Progenitor cell of endocrine pancreas (in vitro differentiated cells): ENCODE data around the gene TFF2. TPM values are rescaled to one million over a fixed set of nuclear protein-coding genes. Genes with fewer than 3 reads are reported as not detected.

Source experiments
- DNase-seq: peaks from one replicate; pipeline ENCODE4 v3.0.0; 2021; ENCODE audit warnings: low spot score; ENCODE audit not compliant: unreplicated experiment
- H3K27ac Mint-ChIP-seq: 2 replicates; pipeline ENCODE4 v1.8.0; 2021; ENCODE audit warnings: mild to moderate bottlenecking, moderate library complexity, mixed read lengths
- H3K27me3 Mint-ChIP-seq: 2 replicates; pipeline ENCODE4 v1.8.0; 2021; ENCODE audit warnings: mixed read lengths
- H3K36me3 Mint-ChIP-seq: 2 replicates; pipeline ENCODE4 v1.8.0; 2022; ENCODE audit warnings: mixed read lengths; ENCODE audit not compliant: insufficient read depth
- H3K4me1 Mint-ChIP-seq: 2 replicates; pipeline ENCODE4 v1.8.0; 2021; ENCODE audit warnings: low read depth, mixed read lengths
- H3K4me3 Mint-ChIP-seq: 2 replicates; pipeline ENCODE4 v1.8.0; 2021; ENCODE audit warnings: low read depth, mild to moderate bottlenecking, moderate library complexity, mixed read lengths
- H3K9me3 Mint-ChIP-seq: 2 replicates; pipeline ENCODE4 v1.8.0; 2021; ENCODE audit warnings: low read depth, mixed read lengths
- CTCF ChIP-seq: fragments of 200-600 bp; sonication (generic); IDR thresholded peaks from one replicate; pipeline ENCODE4 v1.5.0; 2021; ENCODE audit warnings: antibody characterized with exemption, mild to moderate bottlenecking; ENCODE audit not compliant: unreplicated experiment
- total RNA-seq: library from RNA; stranded (reverse); gene quantifications from 2 replicates; pipeline ENCODE4 v1.2.1, GENCODE V29; 2021

Gene TFF2
- total RNA-seq, 1 donor from 2014 or later, result not detected

GRCh38 chr21:42337830-42338728, 12.7 kb downstream of the TFF2 start:
- Mint-ChIP-seq H3K9me3 (no peaks in the 10 kb centered on the region), H3K27ac (peak overlapping the region; percentile 52), H3K36me3 (no peaks in the 10 kb centered on the region), H3K4me1 (peaks cover 10% of the 10 kb centered on the region), H3K4me3 (no peak overlapping the region), H3K27me3 (no peaks in the 10 kb centered on the region)
- peak; percentile 63 for DNase-seq
- TF ChIP-seq CTCF, result peak; percentile 73

GRCh38 chr21:42337276-42337675, 13.5 kb downstream of the TFF2 start:
- Mint-ChIP-seq H3K4me3 (no peak overlapping the region), H3K27me3 (no peaks in the 10 kb centered on the region), H3K9me3 (no peaks in the 10 kb centered on the region), H3K36me3 (no peaks in the 10 kb centered on the region), H3K4me1 (peaks cover 10% of the 10 kb centered on the region), H3K27ac (no peak overlapping the region)
- TF ChIP-seq CTCF, result no peak
- DNase-seq, result no peak

- Mint-ChIP-seq H3K4me1 (peaks cover 13% of the 10 kb centered on the region), H3K9me3 (peaks cover 8% of the 10 kb centered on the region), H3K4me3 (no peak overlapping the region), H3K36me3 (no peaks in the 10 kb centered on the region), H3K27me3 (no peaks in the 10 kb centered on the region), H3K27ac (no peak overlapping the region)
- no peak for DNase-seq
- no peak for TF ChIP-seq CTCF
Measured at GRCh38 chr21:42336054-42336453, 14.7 kb downstream of the TFF2 start.

GRCh38 chr21:42332557-42333317, 18.1 kb downstream of the TFF2 start:
- no peaks in the 10 kb centered on the region for H3K27me3 Mint-ChIP-seq
- peaks cover 1% of the 10 kb centered on the region for H3K36me3 Mint-ChIP-seq
- H3K27ac Mint-ChIP-seq, result no peak overlapping the region
- no peak overlapping the region for H3K4me3 Mint-ChIP-seq
- no peak for TF ChIP-seq CTCF
- H3K9me3 Mint-ChIP-seq, result peaks cover 17% of the 10 kb centered on the region
- peaks cover 10% of the 10 kb centered on the region for H3K4me1 Mint-ChIP-seq
- DNase-seq, result no peak

- no peak for TF ChIP-seq CTCF
- Mint-ChIP-seq H3K27me3 (no peaks in the 10 kb centered on the region), H3K9me3 (peaks cover 17% of the 10 kb centered on the region), H3K36me3 (peaks cover 1% of the 10 kb centered on the region), H3K4me1 (peaks cover 7% of the 10 kb centered on the region), H3K27ac (no peak overlapping the region), H3K4me3 (no peak overlapping the region)
- no peak for DNase-seq
Measured at GRCh38 chr21:42331660-42332059, 19.1 kb downstream of the TFF2 start.
